Measurements from ENCODE around the gene CKAP4. TPM values are rescaled to one million over a fixed set of nuclear protein-coding genes. Genes with fewer than 3 reads are reported as not detected.

Gene CKAP4
- total and polyA plus RNA-seq, 8 donors: 86.0 to 119 (median 97.5) TPM

DNA sequence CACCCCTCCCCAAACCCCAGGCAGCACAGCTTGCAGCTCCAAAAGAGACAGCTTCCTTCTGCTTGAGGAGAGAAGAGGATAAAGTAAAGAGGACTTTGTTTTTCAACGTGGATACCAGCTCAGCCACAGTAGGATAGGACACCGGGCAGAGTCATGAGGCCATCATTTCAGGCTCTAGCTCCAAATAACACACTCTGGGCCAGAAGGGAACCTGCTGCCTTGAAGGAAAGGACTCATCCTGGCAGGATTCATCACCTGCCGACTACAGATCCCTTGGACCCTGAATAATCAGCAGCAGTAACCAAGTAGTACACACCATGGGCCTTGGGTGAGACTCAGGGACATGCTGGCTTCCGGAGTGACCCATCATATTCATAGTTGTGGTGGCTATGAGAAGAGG, 10.4 kb upstream of the CKAP4 start:
- Histone ChIP-seq H3K4me3 (no peak overlapping the region), H3K4me1 (no peaks in the 10 kb centered on the region), H3K9me3 (no peaks in the 10 kb centered on the region), H3K36me3 (no peaks in the 10 kb centered on the region), H3K27ac (no peak overlapping the region), H3K27me3 (no peaks in the 10 kb centered on the region)
- intact Hi-C loops (cut with DNase I): no loop called here
- no peak for DNase-seq
- TF ChIP-seq, protein P1, sequence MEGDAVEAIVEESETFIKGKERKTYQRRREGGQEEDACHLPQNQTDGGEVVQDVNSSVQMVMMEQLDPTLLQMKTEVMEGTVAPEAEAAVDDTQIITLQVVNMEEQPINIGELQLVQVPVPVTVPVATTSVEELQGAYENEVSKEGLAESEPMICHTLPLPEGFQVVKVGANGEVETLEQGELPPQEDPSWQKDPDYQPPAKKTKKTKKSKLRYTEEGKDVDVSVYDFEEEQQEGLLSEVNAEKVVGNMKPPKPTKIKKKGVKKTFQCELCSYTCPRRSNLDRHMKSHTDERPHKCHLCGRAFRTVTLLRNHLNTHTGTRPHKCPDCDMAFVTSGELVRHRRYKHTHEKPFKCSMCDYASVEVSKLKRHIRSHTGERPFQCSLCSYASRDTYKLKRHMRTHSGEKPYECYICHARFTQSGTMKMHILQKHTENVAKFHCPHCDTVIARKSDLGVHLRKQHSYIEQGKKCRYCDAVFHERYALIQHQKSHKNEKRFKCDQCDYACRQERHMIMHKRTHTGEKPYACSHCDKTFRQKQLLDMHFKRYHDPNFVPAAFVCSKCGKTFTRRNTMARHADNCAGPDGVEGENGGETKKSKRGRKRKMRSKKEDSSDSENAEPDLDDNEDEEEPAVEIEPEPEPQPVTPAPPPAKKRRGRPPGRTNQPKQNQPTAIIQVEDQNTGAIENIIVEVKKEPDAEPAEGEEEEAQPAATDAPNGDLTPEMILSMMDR (IDR thresholded peaks at IDR 0.05): no peak
- ATAC-seq: no peak

DNA sequence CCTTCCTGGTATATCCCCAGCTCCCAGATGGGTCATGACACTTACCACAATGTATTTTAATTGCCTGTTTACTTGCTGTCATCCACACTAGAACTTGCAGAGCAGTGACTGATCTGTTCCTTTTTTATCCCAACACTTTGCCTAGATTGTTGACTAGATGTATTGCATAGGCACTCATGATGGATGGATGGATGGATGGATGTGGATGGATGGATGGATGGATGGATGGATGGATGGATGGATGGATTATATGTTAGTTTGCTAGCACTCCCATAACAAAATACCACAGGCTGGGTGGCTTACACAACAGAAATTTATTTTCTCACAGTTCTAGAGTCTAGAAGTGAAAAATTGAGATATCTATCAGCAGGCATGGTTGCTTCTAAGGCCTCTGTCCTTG, 8.7 kb upstream of the CKAP4 start:
- H3K4me3 ChIP-seq: no peak overlapping the region
- no peak for DNase-seq
- intact Hi-C loops (cut with DNase I): no loop called here
- ATAC-seq: no peak
- H3K9me3 ChIP-seq: no peaks in the 10 kb centered on the region
- H3K27ac ChIP-seq: no peak overlapping the region
- TF ChIP-seq, protein P1 (IDR thresholded peaks at IDR 0.05): no peak
- H3K4me1 ChIP-seq: no peaks in the 10 kb centered on the region
- no peaks in the 10 kb centered on the region for H3K27me3 ChIP-seq
- no peaks in the 10 kb centered on the region for H3K36me3 ChIP-seq

DNA sequence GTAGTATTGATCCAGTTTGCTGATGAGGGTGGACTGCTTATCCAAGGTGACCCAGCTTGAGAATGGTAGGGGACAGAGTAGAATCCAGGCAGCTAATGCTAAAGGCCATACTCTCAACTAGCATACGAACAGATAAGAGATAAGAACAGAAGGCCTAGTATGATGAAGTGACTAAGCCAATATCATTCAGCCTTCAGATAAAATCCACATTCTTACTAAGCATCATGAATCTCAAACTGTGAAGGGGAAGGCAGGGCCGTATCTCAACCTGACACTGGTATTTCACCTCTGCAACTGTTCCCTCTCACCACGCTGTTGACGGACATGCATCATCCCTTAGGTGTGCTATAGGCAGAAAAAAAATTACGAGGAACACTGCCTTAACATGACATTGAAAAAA, 8.1 kb upstream of the CKAP4 start:
- Histone ChIP-seq H3K4me1 (no peaks in the 10 kb centered on the region), H3K27me3 (no peaks in the 10 kb centered on the region), H3K9me3 (no peaks in the 10 kb centered on the region), H3K36me3 (no peaks in the 10 kb centered on the region), H3K27ac (no peak overlapping the region), H3K4me3 (no peak overlapping the region)
- intact Hi-C loops (cut with DNase I): no loop called here
- DNase-seq (no peak), ATAC-seq (no peak)
- TF ChIP-seq, protein P1 (IDR thresholded peaks at IDR 0.05): no peak

DNA sequence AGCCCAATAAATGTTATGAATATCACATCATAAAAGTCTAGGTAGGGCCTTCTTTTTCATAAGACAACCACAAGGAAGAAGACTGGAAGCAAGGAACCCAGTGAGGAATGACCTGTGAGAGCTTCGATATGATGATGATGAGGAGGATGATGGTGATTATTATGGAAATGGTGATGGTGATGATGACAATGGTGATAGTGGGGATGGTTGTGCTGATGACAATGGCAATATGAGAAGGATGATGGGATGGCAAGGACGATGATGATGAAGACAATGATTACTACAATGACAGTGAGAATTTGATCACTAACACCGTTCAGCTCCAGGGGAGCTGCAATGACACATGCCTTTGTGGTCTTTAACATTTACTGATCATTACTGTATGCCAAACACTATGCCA, 7.7 kb upstream of the CKAP4 start:
- H3K4me1 ChIP-seq: no peaks in the 10 kb centered on the region
- DNase-seq (no peak), ATAC-seq (no peak)
- H3K27ac ChIP-seq: no peak overlapping the region
- H3K9me3 ChIP-seq: no peaks in the 10 kb centered on the region
- no peaks in the 10 kb centered on the region for H3K27me3 ChIP-seq
- intact Hi-C loops (cut with DNase I): no loop called here
- TF ChIP-seq, protein P1 (IDR thresholded peaks at IDR 0.05): no peak
- H3K36me3 ChIP-seq: no peaks in the 10 kb centered on the region
- no peak overlapping the region for H3K4me3 ChIP-seq

DNA sequence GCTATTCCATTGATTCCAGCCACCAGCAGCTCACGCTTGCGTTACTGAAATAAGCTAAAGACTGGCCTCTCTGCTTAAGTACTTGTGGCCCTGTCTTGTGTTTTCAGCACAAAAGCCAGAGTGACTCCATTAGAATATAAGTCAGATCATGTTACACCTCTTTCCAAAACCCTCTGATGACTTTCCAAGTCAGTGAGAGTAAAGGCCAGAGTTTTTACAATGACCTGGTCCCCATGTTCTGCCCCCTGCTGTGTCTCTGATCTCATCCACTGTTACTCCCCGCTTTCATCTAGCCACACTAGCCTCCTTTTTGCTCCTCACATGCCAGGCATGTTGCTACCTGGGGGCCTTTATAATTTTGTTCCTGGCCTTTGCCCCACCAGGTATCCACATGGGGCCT, 6.9 kb upstream of the CKAP4 start:
- H3K27ac ChIP-seq: no peak overlapping the region
- H3K4me1 ChIP-seq: peaks cover 0 to 2% of the 10 kb centered on the region in 2 donors
- H3K9me3 ChIP-seq: no peaks in the 10 kb centered on the region
- no peaks in the 10 kb centered on the region for H3K27me3 ChIP-seq
- TF ChIP-seq, protein P1 (IDR thresholded peaks at IDR 0.05): no peak
- no peak for DNase-seq
- no peaks in the 10 kb centered on the region for H3K36me3 ChIP-seq
- ATAC-seq: no peak
- no peak overlapping the region for H3K4me3 ChIP-seq
- intact Hi-C loops (cut with DNase I): no loop called here

Measured in left lung (tissue), 10 donors.